ENCODE measurements around the gene CHIC1. TPM values are rescaled to one million over a fixed set of nuclear protein-coding genes. Genes with fewer than 3 reads are reported as not detected.
"Not testable (repeated sequence)": the region's sequence is repeated elsewhere in the genome, so short reads cannot be mapped to it uniquely, and the experiment has no call there.

Gene CHIC1
- total RNA-seq, 1 donor from 2014 or later: 14.0 TPM

DNA sequence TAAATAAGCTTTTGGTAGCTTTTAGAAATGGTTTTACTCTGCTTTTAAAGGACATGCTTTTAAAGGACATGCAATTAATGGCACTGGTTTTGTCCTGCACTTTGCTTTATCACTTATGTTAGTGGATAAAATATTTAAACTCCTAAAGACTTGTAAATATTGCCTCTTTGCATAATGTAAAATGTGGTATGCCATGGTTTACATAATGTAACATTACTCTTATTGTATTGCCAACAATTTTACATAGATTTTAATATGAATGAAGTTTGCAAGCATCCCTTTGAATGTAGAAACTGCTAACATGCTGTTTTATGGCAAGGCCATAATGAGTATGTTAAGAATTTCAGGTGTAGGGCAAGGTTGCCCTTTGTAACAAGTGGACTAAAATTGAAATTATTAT, 118.4 kb downstream of the CHIC1 start:
- TF ChIP-seq CTCF (IDR thresholded peaks at IDR 0.05): no peak
- intact Hi-C loops (cut with micrococcal nuclease): no loop called here
- ChIA-PET CTCF (no interaction called here), POLR2A (no interaction called here)
- H3K9me3 Mint-ChIP-seq: no peaks in the 10 kb centered on the region
- H3K27me3 Mint-ChIP-seq: no peaks in the 10 kb centered on the region
- no peak for DNase-seq
- no peak for ATAC-seq (ENCODE audit: low read depth)
- peaks cover 20% of the 10 kb centered on the region for H3K36me3 Mint-ChIP-seq (ENCODE audit: low read depth)
- H3K4me3 Mint-ChIP-seq: no peak overlapping the region
- no peaks in the 10 kb centered on the region for H3K4me1 Mint-ChIP-seq
- no peak overlapping the region for H3K27ac Mint-ChIP-seq

GRCh38 chrX:73683236-73683859, 120.4 kb downstream of the CHIC1 start:
- H3K27me3 Mint-ChIP-seq: no peaks in the 10 kb centered on the region

GRCh38 chrX:73707014-73707413, 144.0 kb downstream of the CHIC1 start:
- ATAC-seq (ENCODE audit: low read depth); H3K27me3 Mint-ChIP-seq; H3K4me1 Mint-ChIP-seq; H3K4me3 Mint-ChIP-seq; intact Hi-C loops (cut with micrococcal nuclease); CTCF ChIA-PET; H3K27ac Mint-ChIP-seq; POLR2A ChIA-PET; H3K36me3 Mint-ChIP-seq (ENCODE audit: low read depth); DNase-seq: not testable (repeated sequence)
- peaks cover 22% of the 10 kb centered on the region for H3K9me3 Mint-ChIP-seq

More at GRCh38 chrX:73683236-73683859, 120.4 kb downstream of the CHIC1 start:
- H3K36me3 Mint-ChIP-seq (ENCODE audit: low read depth): peaks cover 35% of the 10 kb centered on the region
- H3K4me1 Mint-ChIP-seq: no peaks in the 10 kb centered on the region
- DNase-seq (no peak), ATAC-seq (ENCODE audit: low read depth) (no peak)
- intact Hi-C loops (cut with micrococcal nuclease): no loop called here
- H3K9me3 Mint-ChIP-seq: peaks cover 3% of the 10 kb centered on the region
- H3K4me3 Mint-ChIP-seq: no peak overlapping the region
- no peak overlapping the region for H3K27ac Mint-ChIP-seq
- ChIA-PET CTCF (no interaction called here), POLR2A (no interaction called here)
- TF ChIP-seq CTCF (IDR thresholded peaks at IDR 0.05): no peak

DNA sequence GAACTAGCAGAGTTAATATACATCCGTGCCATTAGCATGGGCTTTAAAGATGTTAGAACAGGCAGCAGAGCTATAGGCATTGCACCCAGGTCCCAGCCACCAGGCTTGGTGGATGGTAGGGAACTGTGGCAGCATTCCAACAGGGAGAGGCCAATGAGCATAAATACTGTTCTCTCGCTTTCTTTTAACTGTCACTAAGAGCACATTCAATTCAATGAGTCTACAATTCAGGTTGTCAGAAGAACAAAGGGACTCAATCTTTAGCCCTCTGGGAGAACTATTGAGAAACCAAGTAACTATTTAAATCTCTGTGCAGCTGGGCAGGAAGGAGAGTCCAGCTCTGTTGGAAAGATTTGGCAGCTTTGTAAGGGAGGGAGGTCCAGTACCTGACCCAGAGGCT, 165.6 kb downstream of the CHIC1 start:
- ChIA-PET CTCF (no interaction called here), POLR2A (no interaction called here)
- H3K4me3 Mint-ChIP-seq: no peak overlapping the region
- ATAC-seq (ENCODE audit: low read depth) (no peak), DNase-seq (no peak)
- H3K27ac Mint-ChIP-seq: no peak overlapping the region
- intact Hi-C loops (cut with micrococcal nuclease): no loop called here
- no peak for TF ChIP-seq CTCF (IDR thresholded peaks at IDR 0.05)
- H3K4me1 Mint-ChIP-seq: no peaks in the 10 kb centered on the region
- H3K36me3 Mint-ChIP-seq (ENCODE audit: low read depth): no peaks in the 10 kb centered on the region
- no peaks in the 10 kb centered on the region for H3K9me3 Mint-ChIP-seq
- no peaks in the 10 kb centered on the region for H3K27me3 Mint-ChIP-seq

Other genes starting within 250 kb of the CHIC1 start
- gene CDX4, start 116.1 kb upstream of the CHIC1 start, total RNA-seq: not detected in 2 replicates

All from activated B cell treated with CpG ODN at 0.5 μM for 24 hours (primary cell).